Measurements from ENCODE around the gene PTH2R.

- TF ChIP-seq CTCF (IDR thresholded peaks at IDR 0.05): no peak
- TF ChIP-seq EP300 (IDR thresholded peaks at IDR 0.05; ENCODE audit: borderline replicate concordance in 1 of 2, low read depth in 1 of 2, low read length in 1 of 2): no peak
- no peak for TF ChIP-seq YY1 (IDR thresholded peaks at IDR 0.05; ENCODE audit: low read depth)
Measured at GRCh38 chr2:208467564-208467963, 61.0 kb downstream of the PTH2R start.
